Measurements from ENCODE around the gene MTO1. TPM values are rescaled to one million over a fixed set of nuclear protein-coding genes. Genes with fewer than 3 reads are reported as not detected.
"Not testable (repeated sequence)": the region's sequence is repeated elsewhere in the genome, so short reads cannot be mapped to it uniquely, and the experiment has no call there.

The MTO1 gene
- polyA plus RNA-seq, 1 of the 3 experiments (the other 2 are of a cell fraction): 11.4 TPM

GRCh38 chr6:73547036-73547435 lies 85.5 kb downstream of the MTO1 start (continued):
- TF ChIP-seq POLR2AphosphoS5 (IDR thresholded peaks at IDR 0.05; ENCODE audit: low read depth, low read length): no peak
- TF ChIP-seq YY1 (IDR thresholded peaks at IDR 0.05; ENCODE audit: low read depth): no peak

- Histone ChIP-seq H3K4me2 (no peak overlapping the region), H3F3A (replicated peaks; ENCODE audit: insufficient read depth) (peaks cover 5% of the 10 kb centered on the region), H3K9me2 (no peaks in the 10 kb centered on the region), H3K9me3 (no peaks in the 10 kb centered on the region), H4K20me1 (ENCODE audit: insufficient read depth) (no peaks in the 10 kb centered on the region), H3K27ac (ENCODE audit: low read depth in 2 of 2, low read length in 1 of 2) (no peak overlapping the region), H3K4me3 (ENCODE audit: low read depth in 2 of 2, low read length in 1 of 2) (no peak overlapping the region), H3K27me3 (ENCODE audit: insufficient read depth) (no peaks in the 10 kb centered on the region), H2AFZ (ENCODE audit: low read depth) (no peak overlapping the region), H3K9ac (no peak overlapping the region), H3K79me2 (ENCODE audit: insufficient read depth) (no peaks in the 10 kb centered on the region), H3K36me3 (replicated peaks in 1 of 2; ENCODE audit: control insufficient read depth in 1 of 2, insufficient read depth in 2 of 2, low read length in 1 of 2) (no peaks in the 10 kb centered on the region), H3K4me1 (ENCODE audit: control insufficient read depth in 1 of 2, insufficient read depth in 2 of 2, low read depth in 1 of 2, low read length in 1 of 2) (no peaks in the 10 kb centered on the region)
- DNase-seq: no peak
- 77% methylated on average over 12 of the region's 12 CpGs for WGBS (ENCODE audit: low lambda C conversion rate)
- ChIA-PET POLR2A (interaction anchor here (1.2 kb wide), 1 partner anchor 29 kb away, joined by 3 read pairs; no protein-coding TSS in a partner anchor), CTCF (interaction anchor here (0.8 kb wide), 1 partner anchor 38 kb away, joined by 4 read pairs; no protein-coding TSS in a partner anchor)
- TF ChIP-seq PBX3 (IDR thresholded peaks at IDR 0.05) (no peak), NRF1 (IDR thresholded peaks at IDR 0.05; ENCODE audit: low read depth, low read length) (no peak), FOSL2 (IDR thresholded peaks at IDR 0.05; ENCODE audit: borderline replicate concordance, low read depth) (no peak), EZH2phosphoT487 (IDR thresholded peaks at IDR 0.05; ENCODE audit: borderline replicate concordance, low read depth) (no peak), YY1 (IDR thresholded peaks at IDR 0.05; ENCODE audit: low read depth) (no peak), FOXM1 (IDR thresholded peaks at IDR 0.05; ENCODE audit: low read depth) (no peak), SIN3A (IDR thresholded peaks at IDR 0.05; ENCODE audit: borderline replicate concordance, low read depth, low read length) (no peak), CTCF (IDR thresholded peaks at IDR 0.05) (no peak), GATA2 (CRISPR knock-in tag; IDR thresholded peaks at IDR 0.05) (no peak), IRF3 (IDR thresholded peaks at IDR 0.05; ENCODE audit: low read depth, low read length) (no peak), REST (IDR thresholded peaks at IDR 0.05; ENCODE audit: low read depth, low read length) (no peak), ELF1 (IDR thresholded peaks at IDR 0.05) (no peak), TAF1 (IDR thresholded peaks at IDR 0.05; ENCODE audit: borderline replicate concordance, low read depth, low read length) (no peak), SMC3 (IDR thresholded peaks at IDR 0.05; ENCODE audit: low read depth, low read length) (no peak), POLR2AphosphoS5 (IDR thresholded peaks at IDR 0.05; ENCODE audit: low read depth, low read length) (no peak), MXI1 (IDR thresholded peaks at IDR 0.05; ENCODE audit: low read depth, low read length) (no peak)
Measured at GRCh38 chr6:73548458-73549446, 87.2 kb downstream of the MTO1 start.

- CTCF ChIA-PET: interaction anchor here (0.9 kb wide), 1 partner anchor 14 kb away, joined by 3 read pairs; no protein-coding TSS in a partner anchor
- H3F3A ChIP-seq (replicated peaks; ENCODE audit: insufficient read depth); H2AFZ ChIP-seq (ENCODE audit: low read depth); H4K20me1 ChIP-seq (ENCODE audit: insufficient read depth); POLR2A ChIA-PET; H3K4me3 ChIP-seq (ENCODE audit: low read depth in 2 of 2, low read length in 1 of 2); H3K36me3 ChIP-seq (replicated peaks in 1 of 2; ENCODE audit: control insufficient read depth in 1 of 2, insufficient read depth in 2 of 2, low read length in 1 of 2); H3K27ac ChIP-seq (ENCODE audit: low read depth in 2 of 2, low read length in 1 of 2); H3K9ac ChIP-seq; H3K4me1 ChIP-seq (ENCODE audit: control insufficient read depth in 1 of 2, insufficient read depth in 2 of 2, low read depth in 1 of 2, low read length in 1 of 2); H3K27me3 ChIP-seq (ENCODE audit: insufficient read depth); H3K4me2 ChIP-seq; H3K9me2 ChIP-seq; DNase-seq; H3K9me3 ChIP-seq; H3K79me2 ChIP-seq (ENCODE audit: insufficient read depth): not testable (repeated sequence)
- WGBS (ENCODE audit: low lambda C conversion rate): 83% methylated on average over 4 of the region's 4 CpGs
Measured at GRCh38 chr6:73551115-73551514, 89.6 kb downstream of the MTO1 start.
